Fibroblast of the aortic adventitia (primary cell): ENCODE measurements around the gene SDC4. TPM values are rescaled to one million over a fixed set of nuclear protein-coding genes. Genes with fewer than 3 reads are reported as not detected.

ENCODE experiments used
- DNase-seq: peaks from one replicate; pipeline ENCODE4 v3.0.0-alpha.2; 2010; ENCODE audit warnings: low read depth
- H3K4me3 ChIP-seq: 2 replicates; pipeline ENCODE4 v1.5.1; 2011; ENCODE audit warnings: low read depth, mild to moderate bottlenecking, control low read depth, low read length, moderate library complexity
- total RNA-seq: library from RNA; depleted of rRNA; stranded (reverse); fragments of >200 nt; gene quantifications from 2 replicates; pipeline ENCODE4 v1.2.3, GENCODE V29; 2012; ENCODE audit warnings: low replicate concordance
- TF ChIP-seq, protein P1 (sequence below): IDR thresholded peaks from 2 replicates; pipeline ENCODE4 v1.5.1; 2011; ENCODE audit warnings: mild to moderate bottlenecking, low read length, control low read depth, inconsistent platforms; ENCODE audit not compliant: insufficient read depth

Gene SDC4
- total RNA-seq, 1 donor: 91.1 TPM

DNA sequence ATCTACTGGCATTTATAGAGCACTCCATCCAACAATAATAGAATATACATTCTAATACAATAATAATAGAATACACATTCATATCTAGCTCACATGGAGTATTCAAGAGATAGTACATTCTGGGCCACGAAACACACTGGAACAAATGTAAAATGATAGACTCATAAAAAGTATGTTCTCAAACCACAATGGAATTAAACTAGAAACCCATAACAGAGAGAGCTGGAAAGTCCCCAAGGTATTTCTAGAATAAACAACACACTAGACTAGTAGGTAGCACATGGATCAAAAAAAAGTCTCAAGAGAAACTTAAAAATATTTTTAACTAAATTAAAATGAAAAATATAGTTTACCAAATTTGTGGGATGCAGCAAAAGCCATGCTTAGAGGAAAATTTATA, 39.0 kb upstream of the SDC4 start:
- DNase-seq: no peak
- H3K4me3 ChIP-seq: no peak overlapping the region
- TF ChIP-seq, protein P1, sequence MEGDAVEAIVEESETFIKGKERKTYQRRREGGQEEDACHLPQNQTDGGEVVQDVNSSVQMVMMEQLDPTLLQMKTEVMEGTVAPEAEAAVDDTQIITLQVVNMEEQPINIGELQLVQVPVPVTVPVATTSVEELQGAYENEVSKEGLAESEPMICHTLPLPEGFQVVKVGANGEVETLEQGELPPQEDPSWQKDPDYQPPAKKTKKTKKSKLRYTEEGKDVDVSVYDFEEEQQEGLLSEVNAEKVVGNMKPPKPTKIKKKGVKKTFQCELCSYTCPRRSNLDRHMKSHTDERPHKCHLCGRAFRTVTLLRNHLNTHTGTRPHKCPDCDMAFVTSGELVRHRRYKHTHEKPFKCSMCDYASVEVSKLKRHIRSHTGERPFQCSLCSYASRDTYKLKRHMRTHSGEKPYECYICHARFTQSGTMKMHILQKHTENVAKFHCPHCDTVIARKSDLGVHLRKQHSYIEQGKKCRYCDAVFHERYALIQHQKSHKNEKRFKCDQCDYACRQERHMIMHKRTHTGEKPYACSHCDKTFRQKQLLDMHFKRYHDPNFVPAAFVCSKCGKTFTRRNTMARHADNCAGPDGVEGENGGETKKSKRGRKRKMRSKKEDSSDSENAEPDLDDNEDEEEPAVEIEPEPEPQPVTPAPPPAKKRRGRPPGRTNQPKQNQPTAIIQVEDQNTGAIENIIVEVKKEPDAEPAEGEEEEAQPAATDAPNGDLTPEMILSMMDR: no peak

DNA sequence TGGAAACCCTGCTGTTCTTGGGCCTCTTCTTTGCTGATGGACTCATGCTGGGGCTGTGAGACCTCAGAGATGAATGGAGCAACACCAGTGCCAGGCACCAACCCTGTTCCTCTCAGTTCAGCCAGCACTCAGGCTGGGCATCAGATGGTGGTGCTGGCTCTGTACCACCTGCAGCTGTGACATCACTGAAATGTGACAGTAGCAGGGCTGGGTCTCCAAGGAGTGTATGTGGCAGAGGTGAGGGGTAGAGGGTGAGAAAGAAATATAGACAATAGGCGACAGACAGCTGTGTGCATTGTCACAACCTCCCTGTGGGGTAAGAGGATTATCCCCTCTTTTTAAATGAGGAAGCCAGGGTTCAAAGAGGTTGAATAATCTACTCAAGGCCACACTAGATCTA, 30.0 kb upstream of the SDC4 start, which contains the start of gene TP53TG5:
TP53TG5 (minus strand) TSS at position 135 of the 400 bp plus-strand sequence; CDS start at position 46, 89 bp downstream.
- TF ChIP-seq, protein P1: no peak
- DNase-seq: no peak

DNA sequence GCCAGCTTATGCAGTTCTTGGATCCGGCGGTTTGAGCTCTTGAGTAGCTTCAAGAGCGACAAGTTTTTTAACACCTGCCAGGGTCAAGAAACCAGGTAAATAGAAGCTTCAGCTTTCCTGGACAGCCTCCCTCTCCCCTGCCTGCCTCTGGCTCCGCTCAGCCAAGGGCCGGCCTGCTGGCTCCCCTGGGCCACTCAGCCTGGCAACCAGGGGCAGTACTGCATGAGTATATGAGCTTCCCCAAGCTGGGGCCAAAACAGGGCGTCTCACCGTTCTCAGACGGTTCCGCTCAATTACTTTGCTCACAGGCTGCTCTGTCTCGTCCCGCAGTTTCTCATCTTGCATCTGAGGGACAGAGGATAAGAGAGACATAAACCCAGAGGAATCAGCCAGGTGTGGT, 29.0 kb upstream of the SDC4 start:
- DNase-seq: no peak

More for the DNA sequence above, 30.0 kb upstream of the SDC4 start, which contains the start of gene TP53TG5:
- no peak within 1 kb of the TSS for H3K4me3 ChIP-seq

DNA sequence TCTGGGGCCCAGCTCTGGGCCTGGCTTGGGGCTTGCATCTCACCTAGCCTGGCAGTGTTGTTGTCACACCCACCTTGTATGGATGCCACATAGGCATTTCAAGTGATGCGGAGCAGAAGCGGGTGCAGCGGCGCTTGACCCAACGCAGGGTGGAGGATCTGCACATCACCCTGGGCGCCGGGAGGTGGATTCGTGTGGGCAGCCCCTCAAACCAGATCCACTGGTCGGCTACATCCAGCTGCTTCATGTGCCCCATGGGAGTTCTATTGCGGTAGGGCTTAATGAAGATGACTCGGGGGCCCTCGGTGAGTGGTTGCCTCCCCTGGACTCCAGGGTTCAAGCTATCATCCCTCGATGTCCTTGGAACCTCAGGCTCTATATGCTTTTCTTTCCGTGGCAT, 26.7 kb upstream of the SDC4 start:
- H3K4me3 ChIP-seq: no peak overlapping the region
- DNase-seq: no peak
- TF ChIP-seq, protein P1: no peak

More for the DNA sequence above, 29.0 kb upstream of the SDC4 start:
- TF ChIP-seq, protein P1: no peak
- no peak overlapping the region for H3K4me3 ChIP-seq

DNA sequence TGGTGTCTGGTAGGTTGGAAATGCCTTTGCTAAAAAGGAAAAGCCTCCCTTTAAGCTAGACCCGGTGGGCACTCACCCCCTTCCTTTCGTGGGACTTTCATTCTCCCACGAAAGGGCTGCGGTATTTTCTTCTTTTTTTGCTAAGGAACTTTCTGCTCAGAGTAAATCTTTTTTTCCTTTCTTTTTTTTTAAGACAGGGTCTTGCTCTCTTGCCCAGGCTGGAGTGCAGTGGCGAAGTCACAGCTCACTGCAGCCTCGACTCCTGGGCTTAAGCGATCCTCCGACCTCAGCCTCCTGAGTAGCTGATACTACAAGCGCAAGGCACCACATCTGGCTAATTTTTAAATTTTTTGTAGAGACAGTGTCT, 25.9 kb upstream of the SDC4 start:
- DNase-seq: no peak
- H3K4me3 ChIP-seq: no peak overlapping the region
- TF ChIP-seq, protein P1: no peak

DNA sequence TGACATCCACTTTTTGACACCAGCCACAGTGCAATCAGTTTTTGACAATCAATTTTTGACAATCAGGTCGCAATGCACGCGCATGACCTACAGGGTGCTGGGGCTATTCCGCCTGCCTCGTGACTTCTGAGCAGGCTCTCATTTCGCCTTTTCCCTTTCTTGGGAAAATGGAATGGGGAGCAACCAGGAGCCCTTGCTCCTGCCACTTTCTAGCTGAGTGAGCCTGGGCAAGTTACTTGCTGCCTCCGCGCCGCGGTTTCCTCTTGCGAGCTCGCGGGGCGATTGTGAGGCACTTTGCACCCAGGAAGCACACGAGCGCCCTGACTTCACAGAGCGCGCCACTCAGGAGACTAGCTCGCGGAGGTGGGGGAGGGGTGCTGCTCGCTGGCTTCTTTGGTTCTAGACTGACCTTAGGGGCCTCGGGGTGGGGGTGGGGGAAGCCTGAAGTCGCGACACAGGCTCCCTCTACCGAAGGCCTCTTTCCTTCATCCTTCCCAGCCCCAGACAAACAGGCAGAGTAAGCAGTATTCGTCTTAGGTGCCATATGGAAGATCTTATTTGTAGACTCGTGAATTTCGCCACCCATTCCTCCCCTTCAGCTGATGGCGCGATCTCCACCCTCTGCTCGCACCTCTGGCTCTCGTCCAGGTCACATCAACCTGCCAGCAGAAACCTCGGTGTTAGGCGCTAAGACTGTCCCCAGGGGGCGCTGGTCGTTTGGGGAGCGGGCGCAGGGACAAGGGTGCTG, 25.3 kb upstream of the SDC4 start:
- peak; percentile 87 for DNase-seq
- TF ChIP-seq, protein P1: peak; percentile 90
- H3K4me3 ChIP-seq: peak overlapping the region; percentile 52
